SK-N-SH treated with all-trans-retinoic acid at 6 μM for 48 hours (cell line): ENCODE results near the gene NOSTRIN.

Experiments used
- CSDC2 ChIP-seq: fragments of 250-450 bp; sonication (Bioruptor Pico); IDR thresholded peaks from 2 replicates; pipeline ENCODE4 v1.5.0; 2020; ENCODE audit warnings: mild to moderate bottlenecking, moderate library complexity
- ISL1 ChIP-seq: fragments of 250-450 bp; sonication (Bioruptor Pico); IDR thresholded peaks from 2 replicates; pipeline ENCODE4 v2.1.2; 2022; ENCODE audit warnings: mild to moderate bottlenecking, moderate library complexity
- RARB ChIP-seq: fragments of 250-450 bp; sonication (Bioruptor Pico); IDR thresholded peaks from 2 replicates; pipeline ENCODE4 v1.8.0; 2021; ENCODE audit warnings: mild to moderate bottlenecking, moderate library complexity
- TF ChIP-seq, protein P1 (sequence below): fragments of 250-450 bp; sonication (Bioruptor Pico); IDR thresholded peaks from 2 replicates; pipeline ENCODE4 v1.8.0; 2020; ENCODE audit warnings: mild to moderate bottlenecking, moderate library complexity, borderline replicate concordance

DNA sequence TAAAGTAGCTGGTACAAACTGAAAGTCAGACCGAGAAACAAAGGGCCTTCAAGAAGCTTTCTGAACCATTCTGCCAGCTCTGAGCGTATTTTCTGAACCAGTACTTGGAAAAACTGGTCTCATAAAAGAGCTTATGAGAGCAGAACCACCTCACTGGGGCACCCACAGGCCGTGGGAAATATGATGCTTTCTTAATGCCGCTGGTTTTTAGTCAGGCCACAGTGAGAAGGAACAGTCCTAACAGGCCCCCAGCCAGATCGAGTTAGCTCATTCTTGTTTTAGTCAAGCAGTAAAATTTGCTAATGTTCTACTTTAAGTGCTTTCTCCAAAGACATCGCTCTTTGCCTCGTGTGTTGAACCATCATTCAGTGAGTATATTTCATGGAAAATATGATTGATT is 12.7 kb upstream of the NOSTRIN start:
- no peak for TF ChIP-seq ISL1 (CRISPR knock-in tag)
- TF ChIP-seq, protein P1, sequence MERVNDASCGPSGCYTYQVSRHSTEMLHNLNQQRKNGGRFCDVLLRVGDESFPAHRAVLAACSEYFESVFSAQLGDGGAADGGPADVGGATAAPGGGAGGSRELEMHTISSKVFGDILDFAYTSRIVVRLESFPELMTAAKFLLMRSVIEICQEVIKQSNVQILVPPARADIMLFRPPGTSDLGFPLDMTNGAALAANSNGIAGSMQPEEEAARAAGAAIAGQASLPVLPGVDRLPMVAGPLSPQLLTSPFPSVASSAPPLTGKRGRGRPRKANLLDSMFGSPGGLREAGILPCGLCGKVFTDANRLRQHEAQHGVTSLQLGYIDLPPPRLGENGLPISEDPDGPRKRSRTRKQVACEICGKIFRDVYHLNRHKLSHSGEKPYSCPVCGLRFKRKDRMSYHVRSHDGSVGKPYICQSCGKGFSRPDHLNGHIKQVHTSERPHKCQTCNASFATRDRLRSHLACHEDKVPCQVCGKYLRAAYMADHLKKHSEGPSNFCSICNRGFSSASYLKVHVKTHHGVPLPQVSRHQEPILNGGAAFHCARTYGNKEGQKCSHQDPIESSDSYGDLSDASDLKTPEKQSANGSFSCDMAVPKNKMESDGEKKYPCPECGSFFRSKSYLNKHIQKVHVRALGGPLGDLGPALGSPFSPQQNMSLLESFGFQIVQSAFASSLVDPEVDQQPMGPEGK (CRISPR knock-in tag): no peak
- TF ChIP-seq CSDC2 (CRISPR knock-in tag): no peak
- no peak for TF ChIP-seq RARB
